Dermis microvascular lymphatic vessel endothelial cell (primary cell): ENCODE data around the gene ZSWIM6. TPM values are rescaled to one million over a fixed set of nuclear protein-coding genes. Genes with fewer than 3 reads are reported as not detected.
A peak's percentile ranks its signal among the peaks of the same experiment; 100 is the strongest.

Experiments
- DNase-seq, 2 donors: peaks; one replicate each; pipeline versions ENCODE4 v3.0.0 to v3.0.0-alpha.2; 2010; ENCODE audit warnings: low read depth in 2 of 2
- total RNA-seq: library from RNA; depleted of rRNA; stranded (reverse); fragments of >200 nt; gene quantifications from 2 replicates; pipeline ENCODE4 v1.2.1, GENCODE V29; 2014

Gene ZSWIM6
- total RNA-seq, 1 donor from 2014 or later: 8.3 TPM

DNA sequence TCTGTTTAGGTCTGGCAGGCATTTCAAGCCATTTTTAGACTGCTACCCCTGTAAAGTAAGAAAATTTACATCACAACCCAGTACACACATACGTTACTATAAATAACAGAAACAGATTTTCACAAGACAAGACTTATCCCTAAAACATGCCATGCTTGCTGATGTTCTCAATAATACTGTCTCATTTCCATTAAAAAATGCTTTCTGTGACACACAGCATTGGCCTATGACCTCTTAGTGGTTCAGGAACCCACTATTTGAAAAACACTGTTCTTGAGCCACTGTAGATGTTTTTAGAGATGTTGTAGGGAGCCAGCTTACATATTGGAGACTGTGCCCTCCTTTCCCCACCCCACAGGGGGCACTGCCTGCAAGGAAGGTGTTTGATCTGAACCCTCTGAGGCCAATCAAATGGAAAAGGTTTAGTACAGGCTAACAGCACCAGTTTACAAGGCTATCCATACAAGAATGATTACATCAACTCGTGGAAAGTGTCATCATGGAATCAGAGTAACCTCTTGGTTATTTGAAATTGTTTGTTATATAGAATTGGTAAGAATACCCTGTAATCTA lies 30.8 kb downstream of the ZSWIM6 start:
- peak in 1 of 2 donors; percentile 20 for DNase-seq

DNA sequence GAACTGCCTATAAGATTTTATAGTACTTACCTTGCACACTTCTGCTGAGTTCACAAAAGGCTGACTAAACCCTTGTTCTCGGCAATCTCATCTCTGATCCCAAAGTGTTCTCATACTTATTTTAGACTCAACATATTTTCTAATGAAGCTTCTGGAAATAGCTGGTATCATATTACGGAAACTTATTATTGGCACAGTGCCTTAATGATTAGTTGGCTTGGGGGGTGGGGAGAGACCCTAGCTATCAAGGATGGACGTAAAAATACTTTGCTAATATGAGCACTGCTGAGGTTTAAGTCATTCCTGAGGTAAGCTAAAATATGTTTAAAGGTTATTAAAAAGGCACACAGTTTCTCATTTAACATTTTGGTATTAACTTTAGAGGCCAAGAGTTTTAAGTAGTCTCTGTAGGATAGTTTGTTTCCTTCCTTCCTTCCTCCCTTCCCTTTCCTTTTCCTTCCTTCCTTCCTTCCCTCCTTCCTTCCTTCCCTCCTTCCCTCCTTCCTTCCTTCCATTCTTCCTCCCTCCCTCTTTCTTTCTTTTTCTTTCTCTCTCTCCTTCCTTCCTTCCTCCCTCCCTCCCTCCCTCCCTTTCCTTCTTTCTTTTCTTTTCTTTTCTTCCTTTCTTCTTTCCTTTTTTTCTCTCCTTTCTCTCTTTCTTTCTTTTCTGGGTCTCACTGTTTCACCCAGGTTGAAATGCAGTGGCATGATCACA lies 31.5 kb downstream of the ZSWIM6 start:
- no peak for DNase-seq

DNA sequence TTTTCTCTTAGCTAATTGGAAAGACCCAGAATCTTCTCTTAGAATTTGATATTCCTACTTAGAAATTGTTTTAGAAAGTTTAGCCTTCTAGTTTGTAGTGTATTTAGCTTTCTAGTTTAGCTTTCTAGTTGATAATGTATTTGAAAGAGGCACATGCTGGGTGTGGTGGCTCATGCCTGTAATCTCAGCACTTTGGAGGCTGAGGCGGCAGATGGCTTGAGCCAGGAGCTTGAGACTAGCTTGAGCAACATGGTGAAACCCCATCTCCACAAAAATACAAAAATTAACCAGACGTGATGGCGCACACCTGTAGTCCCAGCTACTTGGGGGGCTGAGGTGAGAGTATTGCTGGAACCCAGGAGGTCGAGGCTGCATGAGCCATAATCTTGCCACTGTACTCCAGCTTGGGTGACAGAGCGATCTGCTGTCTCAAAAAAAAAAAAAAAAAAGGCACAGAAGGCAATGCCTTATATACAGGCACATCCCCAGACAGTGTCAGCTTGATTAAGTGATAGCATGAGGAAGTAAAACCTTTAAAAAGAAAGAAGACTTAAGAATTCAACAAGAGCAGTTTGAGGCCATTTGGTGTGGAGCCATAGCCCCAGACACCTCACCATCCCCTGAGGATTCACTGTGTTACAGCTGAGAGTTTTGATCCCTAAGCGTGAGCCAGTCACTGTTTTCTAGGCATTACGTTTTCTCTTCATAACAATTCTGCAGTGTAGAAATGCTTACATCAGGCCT lies 34.6 kb downstream of the ZSWIM6 start:
- no peak for DNase-seq

DNA sequence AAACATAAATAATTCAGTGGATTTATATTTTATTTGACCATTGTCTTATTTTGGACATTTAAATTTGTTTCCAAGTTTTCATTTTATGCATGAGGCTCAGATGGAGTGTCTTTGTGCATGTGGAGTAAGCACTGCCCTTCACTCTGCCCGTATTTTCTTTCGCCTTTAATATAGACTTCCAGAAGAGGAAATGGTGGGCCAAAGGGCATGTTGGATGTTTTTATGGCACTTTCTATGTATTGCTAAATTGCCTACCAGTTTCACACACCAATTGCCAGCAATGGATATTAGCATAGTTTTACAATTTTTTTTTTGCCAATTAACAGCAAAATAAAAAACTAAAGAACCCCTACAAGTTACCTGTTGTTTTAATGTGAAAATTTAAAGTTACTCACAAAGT lies 38.4 kb downstream of the ZSWIM6 start:
- DNase-seq: peak in 1 of 2 donors; percentile 37

DNA sequence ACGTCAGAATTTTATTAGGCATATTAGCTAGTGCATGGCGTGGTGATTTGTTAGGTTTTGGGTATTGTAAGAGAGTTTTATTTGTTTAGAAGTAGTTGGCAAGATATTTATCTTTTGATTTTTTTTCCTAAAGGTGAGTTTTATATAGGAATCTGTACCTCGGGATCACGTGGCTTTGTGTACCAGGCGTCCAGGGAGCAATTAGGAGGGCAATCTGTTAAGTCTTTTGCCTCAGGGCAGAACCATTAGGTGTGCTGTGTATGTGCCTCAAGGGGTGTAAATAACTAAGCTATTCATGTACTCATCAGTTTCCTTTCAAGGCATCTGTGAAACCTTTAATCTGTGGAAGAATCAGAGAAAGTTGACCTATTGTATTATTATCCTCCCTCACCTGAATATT lies 39.4 kb downstream of the ZSWIM6 start:
- DNase-seq: no peak

DNA sequence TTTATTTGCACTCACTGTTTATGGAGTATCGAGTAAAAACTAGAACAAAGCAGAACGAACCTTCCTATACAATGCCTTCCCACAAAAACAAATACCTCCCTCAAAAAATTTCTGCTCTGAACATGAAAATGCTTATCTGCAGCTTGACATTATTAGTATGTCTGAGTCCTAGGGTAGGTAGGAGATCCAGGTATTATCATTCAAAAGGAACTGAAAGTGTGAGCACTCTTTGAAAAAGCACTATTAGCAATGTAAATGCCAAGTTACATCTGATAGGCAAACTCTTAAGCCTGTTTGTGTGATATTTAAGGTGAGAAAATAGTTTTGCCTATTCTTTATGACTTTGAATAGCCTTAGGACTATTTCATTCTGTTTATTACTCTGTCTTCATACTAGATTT lies 47.6 kb downstream of the ZSWIM6 start:
- no peak for DNase-seq

DNA sequence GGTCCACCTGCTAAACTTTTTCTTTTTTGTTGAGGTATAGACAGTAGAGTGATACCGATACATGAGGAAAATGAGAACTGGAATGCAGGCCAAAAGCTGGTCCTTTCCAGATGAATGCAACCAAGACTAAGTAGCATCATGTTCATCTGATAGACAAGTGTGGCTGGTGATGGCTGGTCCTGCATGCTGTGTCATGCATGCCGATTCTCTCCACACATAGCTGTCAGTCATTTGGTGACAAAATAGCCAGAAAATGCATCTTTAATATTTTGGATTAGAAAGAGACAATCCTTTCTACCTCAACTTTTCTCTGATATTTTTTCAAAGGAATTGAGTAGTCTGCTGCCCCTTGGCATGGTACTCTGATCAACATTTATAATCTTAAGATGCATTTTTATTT lies 49.9 kb downstream of the ZSWIM6 start:
- no peak for DNase-seq

DNA sequence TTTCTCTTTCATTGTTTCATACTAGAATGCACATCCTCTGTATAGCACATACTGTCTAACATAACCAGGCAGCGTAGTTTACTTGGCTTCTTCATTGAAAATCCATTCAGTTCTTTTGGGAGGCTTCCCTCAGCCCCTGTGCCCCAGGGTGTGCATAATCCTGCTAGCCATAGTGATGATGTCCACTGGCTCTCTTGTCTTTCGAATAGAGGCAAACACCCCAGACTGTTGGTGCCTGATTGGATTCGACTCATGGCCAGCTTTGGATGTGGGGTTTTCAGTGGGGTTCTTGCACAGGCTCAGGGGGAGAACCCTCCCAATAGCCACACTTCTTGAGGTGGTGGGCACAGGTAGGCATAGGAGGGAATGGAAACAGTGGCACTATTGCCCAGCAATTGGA lies 53.6 kb downstream of the ZSWIM6 start:
- DNase-seq: no peak

DNA sequence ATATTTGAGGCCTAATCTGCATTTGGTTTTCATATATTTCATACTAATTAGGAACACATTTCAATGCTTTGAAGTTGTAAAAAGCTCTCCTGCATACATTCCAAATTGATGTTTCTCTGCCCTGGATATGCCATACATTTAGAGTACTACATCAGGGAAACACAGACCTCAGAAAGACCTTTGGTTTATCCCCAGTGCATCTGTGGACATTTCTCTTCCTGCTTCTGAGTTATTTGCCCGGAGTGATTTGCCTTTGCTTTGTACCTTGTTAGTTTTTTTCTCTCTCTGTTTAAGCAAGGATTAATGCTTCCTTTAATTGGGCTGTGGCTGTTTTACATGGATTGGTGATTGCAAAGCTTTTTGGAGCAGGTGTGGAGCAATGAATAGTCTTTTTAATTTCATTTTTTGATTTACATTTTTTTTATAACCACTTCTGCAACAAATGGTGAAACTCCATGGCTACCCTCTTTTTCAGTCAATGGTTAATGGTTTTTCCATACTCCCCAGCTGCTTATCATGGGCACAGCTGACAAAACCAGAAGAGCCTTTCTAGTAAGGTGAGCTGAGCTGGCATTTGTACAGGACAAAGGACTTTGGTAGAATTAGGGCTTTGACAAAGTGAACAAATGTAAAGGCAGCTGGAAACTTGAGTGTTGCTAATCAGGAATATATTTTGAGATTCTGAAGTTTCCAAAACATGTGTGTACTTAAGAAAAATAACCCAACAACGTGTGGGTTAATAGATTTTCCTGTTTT lies 54.2 kb downstream of the ZSWIM6 start:
- DNase-seq: no peak

DNA sequence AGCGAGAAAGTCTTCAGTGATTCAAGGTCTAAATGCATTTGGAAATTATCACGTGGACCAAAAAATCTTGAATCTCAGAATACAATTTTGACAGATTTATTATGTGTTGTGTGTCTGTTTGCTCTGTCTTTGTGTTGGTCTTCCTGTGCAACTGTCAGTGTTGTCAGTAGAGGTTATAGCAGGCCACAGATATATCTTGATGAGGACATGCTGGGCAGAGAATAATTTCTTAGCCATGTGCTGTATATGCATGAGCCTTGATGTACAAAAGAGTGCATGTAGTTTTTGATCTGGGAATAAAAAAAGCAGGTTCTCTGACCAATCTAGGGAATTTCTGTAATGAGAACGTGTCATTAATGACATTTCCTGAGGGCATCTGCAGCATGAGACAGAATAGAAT lies 57.6 kb downstream of the ZSWIM6 start:
- peak in 1 of 2 donors; percentile 38 for DNase-seq

DNA sequence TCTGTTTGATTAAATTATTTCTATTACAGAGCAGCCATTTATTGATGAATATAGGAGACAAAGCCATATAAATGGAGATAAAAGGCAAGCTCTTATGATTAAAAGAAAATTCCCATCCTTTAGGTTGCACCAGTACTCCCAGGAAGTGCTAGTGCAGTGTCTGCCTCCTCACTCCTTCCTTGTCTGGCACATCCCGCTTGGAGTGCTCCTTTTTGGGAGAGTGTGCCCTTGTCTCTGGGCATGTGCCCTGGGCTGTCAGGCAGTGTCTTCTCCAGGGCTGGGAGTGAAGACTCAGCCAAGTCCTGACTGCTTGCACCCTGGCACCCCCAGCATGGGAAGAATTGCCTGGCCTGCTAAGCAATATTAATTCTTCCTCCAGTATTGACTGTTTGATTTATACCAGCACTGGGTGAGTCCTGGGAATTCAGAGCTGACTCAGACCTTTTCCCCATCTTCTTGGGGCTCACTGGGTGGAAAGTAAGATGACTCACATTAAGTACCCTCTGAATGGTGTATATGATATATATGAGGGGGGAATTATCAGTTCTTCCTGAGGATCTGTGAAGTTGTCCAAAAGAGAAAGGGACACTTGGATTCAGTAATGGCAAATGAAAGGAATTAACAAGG lies 62.1 kb downstream of the ZSWIM6 start:
- no peak for DNase-seq

DNA sequence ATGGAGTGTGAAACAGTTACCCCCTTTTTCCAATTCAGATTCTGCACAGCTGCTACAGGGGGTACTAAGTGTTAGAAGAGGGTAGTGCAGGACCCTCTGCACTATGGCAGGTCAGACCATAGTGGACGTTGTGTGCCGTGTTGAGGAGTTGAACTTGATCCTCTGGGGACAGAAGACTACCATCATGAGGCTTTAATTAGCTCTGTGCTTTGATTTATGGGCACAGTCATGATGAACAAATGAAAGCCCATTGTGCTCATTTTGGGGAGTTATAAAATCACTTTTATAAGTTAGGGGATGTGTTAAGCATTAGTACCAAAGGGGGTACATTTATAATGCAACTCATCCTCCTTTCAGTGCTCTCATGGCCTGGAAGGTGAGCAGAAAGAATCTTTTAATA lies 62.7 kb downstream of the ZSWIM6 start:
- DNase-seq: no peak

DNA sequence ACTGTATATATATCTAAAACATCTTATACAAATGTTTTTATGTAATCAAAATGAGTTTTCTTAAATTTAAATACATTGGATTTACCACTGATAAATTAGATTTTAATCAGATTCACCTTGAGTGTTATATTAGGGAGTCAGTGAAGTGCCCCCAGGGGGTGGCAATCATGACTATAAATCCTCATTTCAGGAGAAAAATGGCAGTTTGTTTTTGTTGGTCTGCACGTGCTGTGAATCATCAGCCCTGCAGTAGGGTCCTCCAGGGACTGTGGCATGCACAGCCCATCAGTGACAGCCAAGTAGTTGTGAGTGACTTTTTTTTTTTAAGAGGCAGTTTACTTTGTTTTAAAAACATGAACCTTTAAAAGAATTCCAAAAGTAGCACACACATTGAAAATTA lies 65.2 kb downstream of the ZSWIM6 start:
- DNase-seq: peak in 1 of 2 donors; percentile 54

DNA sequence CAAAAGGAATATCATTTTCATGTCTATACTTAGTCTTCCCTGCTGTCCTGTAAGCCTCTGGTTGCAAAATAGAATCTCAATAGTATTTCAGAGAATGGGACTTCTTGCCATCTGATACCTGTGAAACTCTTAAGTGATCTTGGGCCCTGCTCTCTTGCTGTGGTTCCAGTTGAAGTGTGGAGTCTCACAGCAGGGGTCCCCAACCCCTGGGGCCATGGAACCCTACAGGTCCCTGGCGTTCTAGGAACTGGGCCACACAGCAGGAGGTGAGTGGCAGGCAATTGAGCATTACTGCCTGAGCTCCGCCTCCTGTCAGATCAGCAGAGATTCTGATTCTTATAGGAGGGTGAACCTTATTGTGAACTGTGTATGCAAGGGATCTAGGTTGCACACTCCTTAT lies 65.9 kb downstream of the ZSWIM6 start:
- DNase-seq: no peak

DNA sequence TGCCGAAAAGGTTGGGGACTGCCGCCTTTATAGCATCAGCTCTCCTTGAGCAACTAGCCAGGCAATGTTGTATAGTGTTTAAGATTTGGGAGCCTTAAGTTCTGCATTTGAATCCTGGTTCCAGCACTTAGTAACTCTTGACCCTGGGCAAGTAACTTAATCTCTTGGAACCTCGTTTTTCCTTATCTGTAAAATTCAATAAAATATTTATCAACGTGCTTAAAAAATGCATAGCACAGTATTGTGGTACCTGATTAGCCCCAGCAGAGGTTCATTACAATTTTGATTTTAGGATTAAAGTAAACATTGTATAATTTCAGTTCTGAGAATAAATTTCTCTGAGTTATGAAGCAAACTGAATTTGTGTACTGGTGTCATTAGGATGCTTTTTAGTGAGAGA lies 66.4 kb downstream of the ZSWIM6 start:
- DNase-seq: no peak

DNA sequence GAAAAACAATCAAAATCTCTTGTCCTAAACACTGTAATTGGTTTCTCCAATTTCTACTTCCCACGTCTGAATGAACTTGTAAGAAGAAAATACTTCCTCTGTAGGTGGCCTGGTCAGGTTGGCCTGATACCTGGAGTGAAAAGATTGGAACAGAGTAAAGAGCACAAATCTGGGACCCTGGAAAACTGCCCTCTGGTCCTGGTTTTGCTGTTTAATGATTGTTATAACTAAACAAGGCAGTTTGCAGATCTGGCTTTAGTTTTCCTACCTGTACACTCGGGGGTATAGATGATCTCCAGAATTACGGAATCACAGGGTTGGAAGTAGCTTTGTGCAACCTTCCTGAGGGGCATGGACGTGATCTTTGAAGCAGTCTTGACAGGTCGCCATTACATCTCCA lies 67.6 kb downstream of the ZSWIM6 start:
- DNase-seq: no peak

DNA sequence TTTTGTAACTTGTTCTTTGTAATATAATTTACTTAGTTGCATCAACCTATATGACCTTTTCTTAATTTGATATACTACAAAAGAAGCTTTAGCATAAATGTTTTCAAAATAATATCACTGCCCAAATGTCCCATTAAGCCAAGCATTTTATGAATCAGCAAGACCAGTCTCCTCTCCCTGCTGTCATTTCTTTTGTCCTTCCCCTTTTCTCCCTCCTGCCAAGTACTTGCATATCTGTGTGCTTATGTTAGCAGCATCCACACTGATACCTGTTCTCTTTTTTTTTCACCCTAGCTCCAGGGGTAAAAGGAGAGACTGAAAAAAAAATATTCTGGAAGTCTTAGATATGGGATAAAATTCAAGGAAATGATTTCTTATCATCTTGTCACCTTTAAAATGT lies 69.7 kb downstream of the ZSWIM6 start:
- peak in 1 of 2 donors; percentile 66 for DNase-seq

DNA sequence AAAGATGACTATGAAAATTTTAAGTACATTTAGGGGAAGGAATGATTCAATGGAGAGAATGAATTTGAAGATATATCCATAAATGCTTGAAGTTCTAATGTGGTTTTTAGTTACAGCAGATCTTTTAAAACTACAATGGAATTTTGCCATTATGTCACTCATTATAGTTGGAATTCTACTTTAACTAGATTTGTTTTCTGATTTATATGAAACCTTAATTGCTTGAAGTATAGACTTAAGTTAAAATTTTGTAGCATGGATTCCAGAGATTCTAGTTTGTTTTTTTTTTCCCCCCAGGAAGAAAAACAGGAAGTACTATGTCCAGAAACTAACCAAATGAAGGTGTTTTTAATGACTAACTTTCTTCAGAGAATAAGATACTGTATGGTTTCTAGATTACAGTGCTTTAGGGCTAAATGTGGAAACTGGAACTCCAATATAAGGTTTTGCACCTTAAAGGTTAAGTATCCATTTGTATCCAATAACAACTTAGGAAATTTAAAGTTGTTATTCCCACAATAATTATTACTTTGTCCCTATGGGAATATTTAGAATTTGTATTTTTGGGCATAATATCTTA lies 70.3 kb downstream of the ZSWIM6 start:
- no peak for DNase-seq

DNA sequence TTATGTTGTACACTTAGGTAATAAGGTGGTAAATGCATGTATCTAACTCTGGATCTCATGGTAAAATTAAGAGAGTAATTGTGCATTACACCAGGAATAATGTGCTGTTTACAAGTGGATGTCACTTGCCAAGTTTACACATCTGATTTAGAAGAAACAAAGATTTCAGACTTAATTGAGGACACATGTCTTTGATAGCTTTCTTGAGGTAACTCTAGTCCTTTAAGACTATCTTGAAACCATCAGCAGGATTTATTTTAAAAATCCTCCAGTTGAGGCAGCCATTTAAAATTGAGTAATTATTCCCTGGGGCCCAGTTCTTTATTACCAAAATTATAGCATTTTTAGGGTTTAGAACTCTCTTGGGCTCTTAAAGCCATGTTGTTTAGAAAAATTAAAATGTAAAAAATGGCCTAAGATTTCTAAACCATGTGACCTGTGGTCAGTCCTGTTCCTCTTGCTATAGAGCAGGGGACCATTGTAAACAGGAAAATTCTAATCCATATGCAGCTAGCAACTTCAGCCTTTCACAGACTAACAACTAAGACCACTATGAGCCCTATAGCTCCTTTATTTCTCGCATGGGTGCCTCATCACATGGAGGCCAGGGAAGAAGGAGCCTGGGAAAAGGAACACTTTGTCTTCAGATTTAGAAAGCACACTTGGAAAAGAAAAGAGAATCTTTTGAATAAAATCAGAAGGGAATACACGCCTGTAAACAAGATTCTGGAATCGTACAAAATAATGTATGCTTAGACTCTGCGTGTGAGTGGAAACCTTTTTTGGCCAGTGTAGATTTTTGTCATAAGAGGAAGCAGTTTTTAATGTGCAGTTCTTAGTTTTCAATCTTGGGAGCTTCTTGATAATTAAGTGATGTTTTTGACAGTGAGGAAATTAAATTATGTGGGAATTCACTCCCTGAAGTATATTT lies 71.2 kb downstream of the ZSWIM6 start:
- no peak for DNase-seq
